GM19239 (cell line): ENCODE measurements around the gene TPM3.
"Not testable (repeated sequence)": the region's sequence is repeated elsewhere in the genome, so short reads cannot be mapped to it uniquely, and the experiment has no call there.

Experiments
- DNase-seq: peaks from one replicate; pipeline ENCODE4 v3.0.0; 2011; ENCODE audit warnings: low spot score; ENCODE audit not compliant: insufficient read length
- FAIRE-seq: peaks from 2 replicates; lab custom pipeline; 2011; peaks lifted over from hg19 to GRCh38; lab: Jason Lieb, UNC

TPM3 gene

DNA sequence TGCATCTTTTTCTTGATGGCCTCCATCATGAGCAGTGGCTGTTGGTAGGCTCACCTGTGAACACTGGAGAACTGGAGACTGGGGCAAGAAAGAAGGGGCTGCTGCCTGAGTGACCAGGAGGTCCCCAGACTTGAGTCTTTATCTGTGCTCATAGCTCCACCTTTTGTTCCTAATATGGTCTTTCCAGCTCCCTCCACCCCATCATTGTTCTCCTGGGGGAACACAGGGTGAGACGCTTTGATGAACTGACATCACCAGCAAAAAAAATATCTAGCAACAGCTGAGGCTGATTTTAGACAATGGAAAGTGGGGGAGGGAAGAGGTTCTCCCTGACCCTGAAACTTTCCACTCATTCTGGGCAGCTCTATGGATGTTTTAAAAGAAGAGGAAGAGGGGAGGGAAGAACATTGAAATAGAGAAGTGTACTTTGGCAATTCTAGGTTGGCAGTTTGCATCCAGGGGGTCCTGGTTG lies at the start of gene TPM3:
TSS of gene TPM3 (minus strand) at position 111 of the 472 bp plus-strand sequence. CDS start at position 29, 82 bp downstream.
- no peak for DNase-seq
- FAIRE-seq: no peak

DNA sequence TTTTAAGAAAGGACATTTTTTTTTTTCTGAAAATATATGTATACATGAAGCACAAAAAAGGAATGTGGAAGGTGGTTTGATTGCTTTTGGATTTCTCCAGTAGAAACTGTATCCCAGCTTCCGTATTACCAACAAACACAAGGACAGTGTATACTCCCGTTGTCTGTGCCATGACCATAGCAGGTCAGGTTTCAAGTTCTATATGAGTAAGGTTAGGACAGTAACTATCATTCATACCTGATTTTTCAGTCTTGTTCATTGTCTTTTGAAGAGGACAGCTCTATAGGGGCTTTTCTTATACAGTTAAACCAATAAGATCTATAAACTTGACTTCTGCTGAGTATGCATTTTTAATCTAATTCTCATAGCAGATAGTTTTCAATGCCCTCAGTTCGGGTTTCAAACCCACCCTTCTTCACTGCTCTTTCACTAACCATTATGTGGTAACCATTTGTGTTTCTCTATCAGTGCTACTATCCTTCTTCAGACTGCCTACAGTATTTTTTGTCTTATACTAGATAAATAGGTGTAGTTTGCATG lies 48.5 kb upstream of the TPM3 start:
- DNase-seq (no peak), FAIRE-seq (peak; percentile 58)

DNA sequence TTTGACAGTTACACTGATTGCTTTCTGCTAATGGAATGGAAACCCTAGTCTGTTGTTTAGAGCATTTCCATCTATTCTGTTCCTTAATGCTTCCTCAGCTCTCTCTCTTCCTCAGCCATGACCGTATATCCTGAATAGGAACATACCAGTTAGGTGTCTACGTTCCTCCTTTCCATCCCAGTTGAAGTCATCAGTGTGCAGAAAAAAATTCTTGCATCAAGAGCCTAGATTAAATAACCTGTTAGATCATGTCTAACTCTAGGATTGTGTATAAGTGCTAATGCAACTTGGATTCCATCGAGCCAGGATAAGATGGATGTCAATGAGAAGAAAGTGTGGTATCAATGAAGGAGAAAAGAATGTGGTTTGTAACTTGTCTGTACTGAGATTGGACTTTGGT lies 47.6 kb upstream of the TPM3 start:
- no peak for DNase-seq
- FAIRE-seq: no peak

DNA sequence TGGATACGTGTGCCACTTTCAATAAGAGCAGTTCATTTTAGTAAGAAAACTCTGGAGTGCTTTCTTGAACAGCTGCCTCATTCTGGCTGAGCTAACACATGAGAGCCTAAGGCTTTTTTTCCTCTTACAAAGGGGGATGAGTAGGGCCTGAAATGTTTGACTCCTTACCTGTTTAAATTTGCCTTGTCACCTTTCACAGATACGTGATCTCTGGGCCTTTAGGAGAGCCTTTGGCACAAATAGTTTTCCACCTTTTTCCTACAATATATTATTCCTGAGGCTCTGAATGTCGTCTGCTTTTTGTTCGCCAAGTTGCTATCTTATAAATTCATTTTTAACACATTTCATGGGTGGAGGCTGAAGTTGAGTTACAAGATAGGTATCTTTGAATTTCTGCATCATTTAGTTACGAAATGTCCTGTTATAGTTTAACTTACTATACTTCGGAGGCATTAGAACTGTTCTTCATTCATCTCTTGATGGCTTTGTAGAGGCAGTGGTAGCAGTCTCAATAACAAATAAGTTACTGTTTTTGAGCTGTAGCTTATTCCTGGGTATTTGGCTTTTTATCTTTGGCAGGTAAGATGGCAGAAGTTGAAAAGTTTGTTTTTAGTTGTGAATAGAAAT lies 46.1 kb upstream of the TPM3 start:
- no peak for FAIRE-seq
- DNase-seq: no peak

DNA sequence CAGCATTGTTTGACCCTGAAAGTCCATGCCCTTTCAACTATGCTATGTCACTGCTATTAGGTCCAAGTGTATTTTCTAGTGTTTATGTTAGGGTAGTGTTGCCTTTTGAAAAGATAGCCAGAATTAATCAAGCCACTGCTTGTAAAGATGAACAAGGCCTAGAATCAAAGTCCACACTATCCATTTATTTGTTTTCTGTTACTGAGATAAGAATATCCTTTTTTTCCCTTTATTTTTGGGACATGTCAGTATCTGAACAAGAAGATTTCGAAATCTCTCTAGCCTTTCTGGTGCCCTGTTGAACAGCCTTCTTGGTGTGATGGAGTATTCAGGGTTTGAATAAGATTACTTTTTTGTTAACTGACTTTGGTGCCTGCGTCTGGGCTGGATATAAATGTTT lies 45.5 kb upstream of the TPM3 start:
- FAIRE-seq: no peak
- DNase-seq: no peak

DNA sequence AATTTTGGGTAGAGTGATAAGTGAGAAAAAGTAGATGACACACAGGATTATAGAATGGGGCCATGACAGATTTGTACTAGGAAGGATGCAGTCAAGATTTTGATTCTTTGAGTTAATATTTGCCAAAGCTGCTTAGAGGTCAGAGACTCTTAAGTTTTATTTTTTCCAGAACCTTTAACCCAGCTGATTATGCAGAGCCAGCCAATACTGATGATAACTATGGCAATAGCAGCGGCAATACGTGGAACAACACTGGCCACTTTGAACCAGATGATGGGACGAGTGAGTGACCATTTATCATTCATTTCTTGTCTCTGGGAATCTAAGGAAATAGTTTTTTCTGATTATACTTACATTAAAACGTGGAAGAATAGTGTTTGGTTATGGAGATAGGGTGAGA lies 45.0 kb upstream of the TPM3 start:
- no peak for DNase-seq
- no peak for FAIRE-seq

DNA sequence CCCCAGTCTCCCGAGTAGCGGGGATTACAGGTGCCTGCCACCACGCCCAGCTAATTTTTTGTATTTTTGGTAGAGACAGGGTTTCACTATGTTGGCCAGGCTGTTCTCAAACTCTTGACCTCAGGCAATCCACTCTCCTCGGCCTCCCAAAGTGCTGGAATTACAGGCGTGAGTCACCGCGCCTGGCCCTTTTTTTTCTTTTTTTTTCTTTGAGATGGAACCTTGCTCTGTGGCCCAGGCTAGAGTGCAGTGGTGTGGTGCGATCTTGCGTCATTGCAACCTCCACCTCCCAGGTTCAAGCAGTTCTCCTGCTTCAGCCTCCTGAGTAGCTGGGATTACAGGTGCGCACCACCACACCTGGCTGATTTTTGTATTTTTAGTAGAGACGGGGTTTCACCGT lies 41.2 kb upstream of the TPM3 start:
- FAIRE-seq, DNase-seq: not testable (repeated sequence)

DNA sequence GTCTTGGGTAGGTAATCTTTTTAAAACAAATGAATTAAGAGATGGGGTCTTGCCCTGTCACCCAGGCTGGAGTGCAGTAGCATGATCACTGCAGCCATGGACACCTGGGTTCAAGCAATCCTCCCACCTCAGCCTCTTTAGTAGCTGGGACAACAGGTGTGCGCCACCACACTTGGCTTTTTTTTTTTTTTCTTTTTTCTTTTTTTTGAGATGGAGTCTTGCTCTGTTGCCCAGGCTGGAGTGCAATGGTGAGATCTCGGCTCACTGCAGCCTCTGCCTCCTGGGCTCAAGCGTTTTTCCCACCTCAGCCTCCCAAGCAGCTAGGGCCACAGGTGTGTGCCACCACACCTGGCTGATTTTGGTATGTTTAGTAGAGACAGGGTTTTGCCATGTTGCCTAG lies 39.2 kb upstream of the TPM3 start:
- not testable (repeated sequence) for DNase-seq, FAIRE-seq

DNA sequence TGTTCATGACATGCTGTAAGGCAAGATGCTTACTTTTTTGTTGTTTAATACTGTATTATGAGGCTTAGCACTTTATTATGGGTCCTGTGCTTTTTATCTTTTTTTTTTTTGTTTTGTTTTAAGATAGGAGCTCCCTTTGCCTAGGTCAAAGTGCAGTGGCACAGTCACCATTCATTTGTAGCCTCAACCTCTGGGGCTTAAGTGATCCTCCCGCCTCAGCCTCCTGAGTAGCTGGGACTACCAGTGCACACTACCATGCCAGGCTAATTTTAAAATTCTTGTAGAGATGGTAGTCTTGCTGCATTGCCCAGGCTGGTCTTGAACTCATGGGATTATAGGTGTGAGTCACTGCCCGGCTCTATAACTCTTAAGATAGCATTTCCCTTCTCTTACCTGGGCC lies 33.5 kb upstream of the TPM3 start:
- no peak for FAIRE-seq
- no peak for DNase-seq

DNA sequence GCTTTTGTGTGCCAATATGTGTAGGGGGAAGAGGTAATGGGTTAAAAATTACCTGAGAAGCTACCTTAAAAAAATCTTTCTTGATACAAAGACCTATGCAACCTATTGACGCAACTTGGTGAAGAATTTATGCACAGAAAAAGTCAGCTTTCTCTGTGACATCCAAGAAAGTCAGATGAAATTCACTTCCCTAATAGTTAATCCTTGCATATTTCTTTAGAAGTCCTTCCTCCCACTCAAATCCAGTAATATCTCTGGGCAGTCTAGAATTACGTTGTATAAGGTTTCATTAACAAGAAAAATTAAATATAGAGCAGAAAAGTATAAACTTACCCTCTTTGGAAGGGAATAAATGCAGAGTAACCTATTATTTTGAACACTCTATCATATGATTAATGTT lies 31.7 kb upstream of the TPM3 start:
- no peak for FAIRE-seq
- DNase-seq: no peak

DNA sequence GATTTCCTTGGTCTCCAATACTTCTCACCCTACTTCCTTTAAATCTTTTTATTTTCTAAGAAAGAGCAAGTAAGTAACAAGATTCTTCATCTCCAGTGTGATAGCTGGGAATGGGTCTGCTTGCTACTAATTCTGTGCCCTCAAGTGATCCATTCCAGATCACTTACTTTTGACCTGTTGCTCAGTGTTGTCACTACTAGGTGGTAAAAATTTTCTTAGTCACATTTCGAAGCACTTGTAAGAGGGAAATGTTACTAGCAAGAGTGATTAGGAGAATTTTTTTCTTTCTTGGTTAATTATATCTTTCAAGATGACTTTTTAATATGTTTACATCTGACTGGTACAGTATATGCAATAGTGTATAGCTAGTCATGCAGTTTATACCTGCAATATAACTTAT lies 31.0 kb upstream of the TPM3 start:
- DNase-seq (no peak), FAIRE-seq (no peak)

DNA sequence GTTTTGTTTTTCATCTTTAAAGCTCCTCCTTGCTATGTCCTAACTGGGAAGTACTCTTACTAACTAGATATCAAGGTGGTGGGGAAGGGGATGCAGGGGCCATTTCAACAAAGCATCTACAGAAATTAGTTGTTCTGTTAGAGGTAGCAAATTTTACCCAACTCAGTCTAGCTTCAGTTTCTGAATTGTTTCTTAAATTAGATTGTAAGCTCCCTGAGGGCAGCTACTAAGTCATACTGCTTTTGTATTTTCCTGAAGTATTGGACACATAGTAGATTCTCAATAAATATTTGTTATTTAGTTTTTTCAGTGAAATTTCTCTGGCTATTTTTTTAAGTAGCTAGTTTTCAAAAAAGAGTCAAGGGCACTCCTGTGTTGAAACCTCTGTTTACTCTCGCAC lies 30.6 kb upstream of the TPM3 start:
- FAIRE-seq (no peak), DNase-seq (no peak)

DNA sequence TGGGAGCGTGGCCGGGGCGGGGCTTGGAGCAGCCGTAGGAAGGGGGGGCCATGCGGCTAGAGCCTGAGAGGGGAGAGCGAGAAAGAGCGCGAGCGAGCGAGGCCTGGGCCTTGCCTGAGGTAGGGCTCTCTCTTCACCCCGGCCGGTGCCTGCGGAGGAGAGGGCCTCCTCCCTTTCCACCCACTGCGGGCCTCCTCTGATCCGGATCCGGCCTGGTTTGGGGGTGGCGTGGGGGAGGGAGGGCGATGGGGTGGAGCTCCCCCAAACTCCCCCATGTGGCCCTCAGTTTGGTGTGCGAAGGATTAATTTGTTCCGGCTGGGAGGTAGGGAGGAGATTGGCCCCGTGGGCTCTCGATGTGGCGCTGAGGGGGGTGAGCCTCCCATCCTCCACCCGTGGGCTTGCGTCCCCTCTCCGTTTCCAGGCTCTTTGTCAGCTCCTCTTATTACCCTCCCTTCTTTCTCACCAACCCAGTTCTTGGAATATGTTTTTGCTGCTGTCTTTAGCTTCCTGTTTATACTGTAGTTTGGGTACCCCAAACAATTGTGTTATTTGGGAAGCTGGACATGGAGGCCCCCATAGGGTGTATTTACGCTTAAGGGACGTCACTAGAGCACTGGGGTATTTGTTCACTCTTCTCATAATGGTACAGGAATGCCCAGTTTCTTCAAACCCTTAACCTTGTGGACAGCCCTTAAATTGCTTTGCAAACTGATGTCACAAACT lies 29.5 kb upstream of the TPM3 start:
- no peak for DNase-seq
- peak; percentile 57 for FAIRE-seq

DNA sequence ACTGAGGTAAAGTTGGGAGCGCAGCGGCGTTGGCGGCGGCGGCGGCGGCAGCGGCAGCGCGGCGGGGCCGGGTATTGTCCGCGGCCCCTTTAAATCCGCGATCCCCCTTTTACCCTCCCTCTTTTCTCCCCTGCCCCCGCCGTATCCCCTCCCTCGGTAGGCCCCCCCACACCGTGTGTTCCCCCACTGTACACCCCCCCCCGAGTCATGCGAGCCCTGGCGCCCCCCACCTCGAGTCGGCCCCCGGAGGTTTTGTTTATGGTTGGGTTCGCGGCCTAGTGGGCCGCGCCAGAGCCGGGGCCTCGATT lies 29.0 kb upstream of the TPM3 start:
- no peak for FAIRE-seq
- DNase-seq: no peak

DNA sequence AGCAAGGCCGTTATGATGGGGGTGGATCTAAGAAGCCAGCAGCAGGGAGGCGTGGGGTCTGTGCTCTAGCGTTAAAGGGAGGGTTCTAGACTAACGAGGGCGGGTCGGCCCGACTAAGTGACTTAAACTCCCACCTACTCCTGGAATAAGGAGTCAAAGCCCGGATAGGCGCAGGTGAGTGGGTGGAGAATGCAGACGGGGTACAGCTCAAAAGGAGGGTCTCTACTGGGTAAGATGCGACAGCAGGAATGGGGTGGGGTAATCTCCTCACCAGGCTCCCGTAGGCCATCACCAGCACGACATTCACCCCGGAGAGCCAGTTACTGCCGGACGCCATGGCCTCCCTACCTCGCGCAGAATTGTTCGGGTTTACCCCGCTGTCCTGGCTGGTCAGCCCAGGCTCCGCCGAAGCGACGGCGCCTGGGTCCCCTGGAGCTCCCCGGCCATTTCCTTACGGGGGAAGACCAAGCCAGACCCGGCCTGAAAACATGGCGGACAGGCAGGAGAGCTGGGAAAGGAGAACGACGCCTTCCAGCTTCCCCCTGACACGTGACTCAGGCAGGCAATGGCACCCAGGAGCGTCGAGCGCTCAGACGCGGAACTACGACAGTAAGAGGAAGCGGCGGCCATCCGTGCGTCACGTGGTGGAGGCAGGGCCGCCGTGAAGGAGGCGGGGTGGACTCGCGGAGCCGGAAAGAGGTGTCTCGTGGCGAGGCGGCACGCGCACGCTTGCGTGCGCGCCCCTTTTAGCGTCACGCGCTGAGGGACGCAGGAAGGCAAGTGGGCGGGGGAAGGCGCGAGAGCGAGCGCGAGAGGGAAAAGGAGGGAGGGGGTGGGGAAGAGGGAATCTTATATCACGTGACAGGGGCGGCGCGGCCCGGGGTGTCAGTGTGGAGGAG lies 28.4 kb upstream of the TPM3 start, which contains the start of gene UBAP2L:
TSS of gene UBAP2L (plus strand) at position 885 of the 899 bp plus-strand sequence. CDS start 4,169 bp downstream, outside the sequence.
- FAIRE-seq: peak; percentile 94
- peak; percentile 82 for DNase-seq

DNA sequence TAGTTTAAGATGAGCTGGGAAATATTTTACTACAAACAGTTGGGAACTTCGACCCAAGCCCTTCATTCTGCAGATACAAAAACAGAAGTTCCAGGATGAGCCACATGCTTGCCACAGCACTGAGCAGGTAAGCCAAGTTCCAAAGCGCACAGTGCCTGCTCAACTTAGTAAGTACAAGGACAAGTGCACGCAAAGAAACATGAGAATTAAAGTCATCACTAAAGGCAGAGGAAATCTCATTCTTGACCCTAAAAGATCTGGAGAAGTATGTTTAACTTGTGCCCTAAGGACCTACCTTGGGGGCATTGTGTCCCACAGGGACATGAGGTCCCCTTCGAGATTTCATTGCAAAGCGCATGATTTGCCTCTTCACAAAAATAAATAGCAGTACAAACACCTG lies 27.6 kb upstream of the TPM3 start:
- DNase-seq: no peak
- peak; percentile 69 for FAIRE-seq

DNA sequence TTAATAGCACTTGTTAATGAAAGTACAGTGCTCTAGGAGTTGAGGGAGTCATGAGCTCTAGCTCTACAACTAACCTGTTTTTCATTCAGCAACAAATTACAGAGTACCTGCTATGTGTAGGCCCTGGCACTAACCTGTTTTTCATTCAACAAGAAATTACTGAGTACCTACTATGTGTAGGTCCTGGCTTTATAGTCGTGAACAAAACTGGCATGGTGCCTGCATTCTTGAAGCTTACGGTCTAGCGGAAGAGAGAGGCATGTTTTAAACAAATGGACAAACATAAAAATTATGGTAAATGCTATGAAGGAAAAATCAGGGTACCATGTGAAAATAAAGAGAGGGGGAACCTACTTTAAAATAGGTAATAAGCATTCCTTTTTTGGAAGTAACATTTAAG lies 26.6 kb upstream of the TPM3 start:
- DNase-seq: no peak
- FAIRE-seq: no peak

DNA sequence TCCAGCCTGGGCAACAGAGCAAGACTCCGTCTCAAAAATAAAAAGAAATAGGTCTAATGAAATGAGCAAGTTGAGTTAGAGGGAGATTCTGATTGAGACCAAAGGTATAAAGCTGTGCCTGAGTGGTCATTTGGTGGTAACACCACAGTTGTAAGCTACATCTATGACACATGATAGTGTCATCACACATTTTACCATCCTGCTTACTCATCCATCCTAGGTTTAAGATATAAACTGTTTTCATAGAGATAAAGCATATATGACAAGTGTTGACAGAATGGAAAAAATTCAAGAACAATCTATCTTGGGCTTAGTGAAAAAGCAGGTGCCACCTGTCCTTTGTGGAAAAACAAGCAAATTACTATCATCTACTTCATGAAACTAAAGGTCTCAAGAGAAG lies 21.4 kb upstream of the TPM3 start:
- FAIRE-seq: no peak

DNA sequence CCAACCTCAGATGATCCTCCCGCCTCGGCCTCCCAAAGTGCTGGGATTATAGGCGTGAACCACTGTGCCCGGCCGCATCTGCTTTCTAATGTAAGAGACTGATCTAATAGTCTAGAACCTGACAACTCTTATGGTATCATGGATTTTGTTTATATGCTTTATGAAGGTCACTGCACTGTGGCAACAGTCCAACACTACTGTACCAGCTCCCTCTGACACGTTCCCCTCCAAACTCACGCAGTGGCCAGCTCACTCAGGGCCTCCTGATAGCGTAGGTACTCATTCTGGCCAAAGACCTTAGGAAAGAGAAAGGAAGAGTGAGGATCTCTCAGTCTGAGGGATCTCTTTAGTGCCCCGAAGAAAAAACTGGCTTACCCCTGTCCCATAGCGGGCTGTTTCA lies 20.2 kb upstream of the TPM3 start:
- FAIRE-seq: no peak
- no peak for DNase-seq

More for the DNA sequence above, 21.4 kb upstream of the TPM3 start:
- no peak for DNase-seq

DNA sequence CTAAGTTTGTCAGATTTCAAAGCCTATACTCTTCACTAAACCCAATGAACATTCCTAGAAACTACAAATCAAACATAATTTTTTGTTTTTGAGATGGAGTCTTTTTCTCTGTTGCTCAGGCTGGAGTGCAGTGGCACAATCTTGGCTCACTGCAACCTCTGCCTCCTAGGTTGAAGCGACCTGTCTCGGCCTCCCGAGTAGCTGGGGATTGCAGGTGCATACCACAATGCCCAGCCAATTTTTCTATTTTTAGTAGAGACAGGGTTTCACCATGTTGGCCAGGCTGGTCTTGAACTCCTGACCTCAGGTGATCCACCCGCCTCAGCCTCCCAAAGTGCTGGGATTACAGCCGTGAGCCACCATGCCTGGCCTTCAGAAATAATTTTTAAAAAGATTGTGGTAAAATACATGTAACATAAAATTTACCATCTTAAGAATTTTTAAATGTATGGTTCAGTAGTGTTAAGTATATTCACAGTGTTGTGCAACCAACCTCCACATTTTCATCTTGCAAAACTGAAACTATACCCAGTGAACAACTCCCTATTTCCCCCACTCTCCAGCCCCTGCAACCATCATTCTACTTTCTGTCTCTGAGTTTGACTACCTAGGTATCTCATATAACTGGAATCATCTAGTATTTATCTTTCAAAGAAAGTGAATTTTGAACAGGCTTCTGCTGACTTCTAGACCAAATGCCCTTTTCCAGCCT lies 16.9 kb upstream of the TPM3 start:
- DNase-seq (no peak), FAIRE-seq (no peak)
